GM19397 (cell line): ENCODE data around the gene NOTCH2.
"Not testable (repeated sequence)": the region's sequence is repeated elsewhere in the genome, so short reads cannot be mapped to it uniquely, and the experiment has no call there.

Source experiments
- ATAC-seq: cut with Tn5 transposase; IDR thresholded peaks from one replicate; pipeline ENCODE4 v1.9.1; 2021; ENCODE audit warnings: mild to moderate bottlenecking, moderate library complexity; ENCODE audit not compliant: unreplicated experiment

Gene NOTCH2

GRCh38 chr1:120069920-120070214 lies 405 bp upstream of the NOTCH2 start:
- ATAC-seq = not testable (repeated sequence)

- not testable (repeated sequence) for ATAC-seq
Measured at GRCh38 chr1:120068683-120069066, 787 bp downstream of the NOTCH2 start.

DNA sequence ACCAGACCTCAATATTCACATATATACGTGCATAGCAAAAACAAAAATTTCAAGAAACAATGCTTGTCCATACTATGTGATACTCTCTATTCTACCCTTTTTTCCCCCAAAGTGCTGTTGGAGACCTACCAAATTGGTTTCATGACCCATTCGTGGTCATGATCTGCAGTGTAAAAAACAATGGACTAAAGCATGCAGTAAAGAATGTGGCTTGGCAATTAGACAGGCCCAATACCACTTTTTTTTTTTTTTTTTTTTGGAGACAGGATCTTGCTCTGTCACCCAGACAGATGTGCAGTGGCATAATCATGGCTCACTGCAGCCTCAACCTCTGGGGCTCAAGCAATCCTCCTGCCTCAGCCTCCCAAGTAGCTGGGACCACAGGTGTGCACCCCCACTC lies 21.3 kb downstream of the NOTCH2 start:
- not testable (repeated sequence) for ATAC-seq

GRCh38 chr1:120041771-120042170 lies 27.7 kb downstream of the NOTCH2 start:
- not testable (repeated sequence) for ATAC-seq

- ATAC-seq = not testable (repeated sequence)
Measured at GRCh38 chr1:120032253-120032652, 37.2 kb downstream of the NOTCH2 start.

- not testable (repeated sequence) for ATAC-seq
Measured at GRCh38 chr1:120023791-120024190, 45.7 kb downstream of the NOTCH2 start.

DNA sequence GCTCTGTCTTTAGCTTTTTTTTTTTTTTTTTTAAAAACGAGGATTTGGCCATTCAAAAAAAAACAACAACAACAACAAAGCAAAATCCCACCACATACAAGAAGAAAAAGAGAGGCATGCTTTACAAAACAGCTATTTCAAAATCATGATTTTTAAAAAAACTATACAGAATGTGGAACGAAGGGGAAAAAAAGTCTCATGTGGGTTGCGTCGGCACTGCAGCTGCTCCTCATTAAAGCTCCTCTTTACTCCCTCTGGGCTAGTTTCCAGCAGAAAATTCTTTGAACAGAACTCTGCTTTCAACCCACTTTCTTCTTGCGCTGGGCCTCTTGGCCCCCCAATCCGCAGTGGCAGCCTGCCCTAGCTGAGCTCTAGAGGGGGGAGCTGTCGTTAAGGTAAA lies 54.5 kb downstream of the NOTCH2 start:
- not testable (repeated sequence) for ATAC-seq

DNA sequence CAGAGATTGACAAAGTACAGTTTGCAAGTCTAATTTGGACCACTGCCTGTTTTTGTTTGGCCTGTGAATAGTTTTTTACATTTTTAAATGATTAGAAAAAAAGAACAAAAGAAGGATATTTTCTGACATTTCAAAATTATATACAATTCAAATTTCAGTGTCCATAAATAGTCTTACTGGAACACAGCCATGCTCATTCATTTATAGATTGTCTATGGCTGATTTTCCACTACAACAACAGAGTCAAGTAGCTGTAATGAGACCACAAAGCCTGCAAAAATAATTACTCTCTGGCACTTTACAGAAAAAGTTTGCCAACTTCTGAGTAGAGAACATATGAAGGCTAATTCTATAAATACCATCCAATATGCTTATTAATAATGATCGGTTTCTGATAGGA lies 61.1 kb downstream of the NOTCH2 start:
- not testable (repeated sequence) for ATAC-seq

DNA sequence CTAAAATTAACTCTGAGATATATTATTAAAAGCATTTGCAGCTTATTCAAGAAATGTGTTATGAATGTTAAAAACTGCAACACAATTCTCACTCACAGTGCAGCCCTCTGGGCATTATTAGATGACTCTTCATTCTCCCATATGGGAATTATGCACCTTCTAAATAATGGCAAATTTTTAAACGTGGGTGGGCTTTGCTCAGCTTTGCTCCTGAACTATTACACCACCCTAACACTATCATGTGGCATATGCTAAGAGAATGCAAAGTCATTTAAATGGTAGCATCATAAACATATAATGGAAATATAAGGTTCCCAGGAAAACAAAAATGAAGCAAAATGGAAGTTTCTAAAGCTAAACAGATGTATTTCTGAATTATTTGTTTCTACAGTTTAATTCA lies 61.6 kb downstream of the NOTCH2 start:
- not testable (repeated sequence) for ATAC-seq

DNA sequence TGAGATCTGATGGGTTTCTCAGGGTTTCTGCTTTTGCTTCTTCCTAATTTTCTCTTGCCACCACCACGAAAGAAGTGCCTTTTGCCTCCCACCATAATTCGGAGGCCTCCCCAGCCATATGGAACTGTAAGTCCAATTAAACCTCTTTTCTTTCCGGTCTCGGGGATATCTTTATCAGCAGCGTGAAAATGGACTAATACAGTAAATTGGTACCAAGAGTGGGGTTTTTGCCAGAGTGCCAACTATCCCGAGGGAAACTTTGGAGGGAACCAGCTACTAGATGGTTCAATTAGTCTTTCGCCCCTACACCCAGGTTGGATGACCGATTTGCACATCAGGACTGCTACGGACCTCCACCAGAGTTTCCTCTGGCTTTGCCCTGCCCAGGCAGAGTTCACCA lies 68.4 kb downstream of the NOTCH2 start:
- ATAC-seq = not testable (repeated sequence)

DNA sequence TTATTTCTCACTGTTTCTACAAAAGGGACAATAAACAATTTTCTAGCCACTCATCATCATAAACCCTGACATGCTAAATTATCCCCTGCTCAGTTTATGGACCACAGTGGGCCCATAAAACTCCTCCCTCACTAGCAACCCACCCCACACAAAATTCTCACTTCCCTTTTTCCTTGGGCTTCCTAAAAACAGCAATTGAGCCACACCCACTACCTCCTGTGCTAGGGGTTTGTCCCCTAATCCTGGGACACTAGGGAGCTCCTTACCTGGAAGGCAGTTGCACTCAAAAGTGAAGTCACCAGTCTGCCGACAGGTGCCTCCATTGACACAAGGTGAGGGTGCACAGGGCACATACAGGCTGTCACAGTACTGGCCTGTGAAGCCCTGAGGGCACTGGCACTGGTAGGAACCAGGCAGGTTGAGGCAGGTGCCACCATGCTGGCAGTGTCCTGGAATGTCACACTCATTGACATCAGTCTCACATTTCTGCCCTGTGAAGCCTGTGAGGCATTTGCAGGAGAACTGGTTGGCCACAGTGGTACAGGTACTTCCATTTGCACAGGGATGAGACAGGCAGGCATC lies 72.6 kb downstream of the NOTCH2 start:
- not testable (repeated sequence) for ATAC-seq

DNA sequence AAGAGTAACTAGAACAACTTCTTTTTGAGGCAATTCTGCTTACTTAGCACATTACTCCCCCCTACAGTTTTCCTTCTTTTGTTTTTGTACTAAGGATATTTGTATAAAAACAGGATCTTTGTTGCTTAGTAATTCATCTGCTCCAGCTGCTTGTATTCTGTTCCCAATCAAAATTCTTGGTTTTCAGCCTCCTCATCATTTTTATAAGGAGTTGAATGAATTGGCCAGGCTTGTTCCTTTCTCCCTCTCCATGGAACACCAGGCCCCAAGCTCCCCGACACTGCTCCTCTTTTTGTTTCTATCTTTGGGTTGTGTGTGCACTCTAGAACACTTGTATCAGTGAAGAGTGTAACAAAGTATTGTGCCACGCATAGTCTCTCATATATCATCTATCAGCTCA lies 73.5 kb downstream of the NOTCH2 start:
- not testable (repeated sequence) for ATAC-seq

DNA sequence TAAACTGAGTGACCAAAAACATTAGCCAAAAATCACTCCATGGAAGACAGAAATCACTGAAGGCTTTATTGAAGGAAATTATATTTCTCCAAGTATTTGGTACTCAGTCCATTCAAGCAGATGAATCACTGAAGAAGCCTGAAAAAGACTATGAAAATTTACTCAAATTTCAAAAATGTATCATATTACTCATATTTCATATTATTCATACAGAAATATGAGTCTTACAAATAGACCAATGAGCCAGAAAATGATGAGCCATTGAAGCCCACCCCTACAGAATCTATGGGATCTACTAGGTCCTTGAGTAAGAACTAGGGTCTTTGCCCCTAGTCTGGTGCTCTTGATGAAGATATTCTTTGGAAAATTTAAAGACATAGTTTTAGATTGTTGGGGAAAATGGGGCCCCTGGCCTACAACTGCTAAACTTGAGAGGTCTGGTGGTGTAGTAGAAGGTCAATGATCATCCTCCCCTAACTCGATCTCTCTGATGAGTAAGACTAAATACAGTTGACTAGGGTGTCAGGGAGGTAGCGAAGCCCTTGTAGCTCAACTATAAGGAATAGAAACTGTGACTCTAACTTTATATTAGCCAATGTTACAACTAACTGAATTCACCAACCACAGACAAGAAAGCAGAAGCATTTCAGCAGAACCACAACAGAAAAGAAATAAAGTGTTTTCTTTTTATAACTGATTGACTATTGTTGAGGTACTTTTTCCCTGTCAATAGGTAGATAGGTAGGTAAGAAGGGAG lies 81.0 kb downstream of the NOTCH2 start:
- ATAC-seq = no peak

GRCh38 chr1:119987686-119988085 lies 81.8 kb downstream of the NOTCH2 start:
- ATAC-seq = no peak

DNA sequence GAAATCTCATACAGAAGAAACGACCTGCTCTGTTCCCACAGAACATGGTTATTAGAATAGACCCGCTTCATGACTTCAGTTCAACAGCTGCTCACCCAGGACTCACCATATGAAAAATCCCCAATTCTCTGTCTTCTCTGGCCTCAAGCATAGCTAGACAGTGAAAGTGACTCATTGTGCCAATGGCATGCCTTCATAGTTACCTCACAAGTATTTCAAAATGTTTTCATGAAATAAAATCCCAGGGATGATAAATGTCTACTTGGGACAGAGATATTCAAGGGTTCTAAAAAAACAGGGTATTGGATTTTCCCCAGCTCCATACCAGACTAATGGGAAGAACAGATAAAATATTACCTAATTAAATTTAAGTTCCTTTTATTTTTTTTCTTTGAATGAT lies 82.3 kb downstream of the NOTCH2 start:
- no peak for ATAC-seq

DNA sequence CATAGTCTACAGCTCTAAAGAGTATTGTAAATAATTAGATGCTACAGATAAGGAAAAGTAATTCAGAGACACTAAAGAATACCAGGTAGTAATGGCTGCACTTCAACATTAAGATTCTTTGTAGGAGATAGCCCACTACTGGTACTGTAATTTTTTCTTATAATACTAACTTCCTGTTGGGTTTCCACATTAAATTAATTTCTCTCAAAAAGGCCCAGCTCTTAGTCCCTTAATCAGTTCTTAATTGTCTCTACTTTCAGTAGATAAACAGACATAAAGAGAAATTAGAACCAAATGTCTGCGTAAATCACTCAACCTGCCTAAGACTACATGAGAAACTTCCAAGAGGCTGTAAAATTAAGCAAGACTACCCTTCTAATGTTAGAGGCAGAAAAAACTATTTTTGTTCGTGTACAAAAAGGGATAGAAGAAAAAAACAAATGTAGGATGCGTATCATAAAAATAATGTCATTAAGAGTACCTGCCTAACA lies 83.4 kb downstream of the NOTCH2 start:
- ATAC-seq = no peak

- no peak for ATAC-seq
Measured at GRCh38 chr1:119984771-119985170, 84.7 kb downstream of the NOTCH2 start.

GRCh38 chr1:119981986-119982815 lies 87.3 kb downstream of the NOTCH2 start:
- ATAC-seq = no peak

DNA sequence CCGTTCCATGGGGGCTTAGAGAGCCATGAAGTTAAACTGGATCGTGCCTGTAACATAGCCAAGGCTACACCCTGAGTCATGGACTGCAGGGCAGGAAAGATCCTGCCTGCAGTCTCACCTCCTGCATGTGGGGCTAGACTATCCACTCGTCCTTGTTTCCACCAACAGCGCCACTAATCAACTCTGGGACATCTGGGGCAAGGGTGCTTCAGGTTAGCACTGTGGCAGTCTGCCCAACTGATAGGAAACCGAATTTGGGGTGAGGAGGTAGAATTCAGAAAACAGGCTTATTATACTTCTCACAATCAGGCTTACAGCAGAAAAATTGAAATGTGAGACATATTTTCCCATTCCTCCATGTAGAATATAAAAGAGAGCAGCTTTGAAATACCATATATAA lies 88.0 kb downstream of the NOTCH2 start:
- ATAC-seq = no peak

DNA sequence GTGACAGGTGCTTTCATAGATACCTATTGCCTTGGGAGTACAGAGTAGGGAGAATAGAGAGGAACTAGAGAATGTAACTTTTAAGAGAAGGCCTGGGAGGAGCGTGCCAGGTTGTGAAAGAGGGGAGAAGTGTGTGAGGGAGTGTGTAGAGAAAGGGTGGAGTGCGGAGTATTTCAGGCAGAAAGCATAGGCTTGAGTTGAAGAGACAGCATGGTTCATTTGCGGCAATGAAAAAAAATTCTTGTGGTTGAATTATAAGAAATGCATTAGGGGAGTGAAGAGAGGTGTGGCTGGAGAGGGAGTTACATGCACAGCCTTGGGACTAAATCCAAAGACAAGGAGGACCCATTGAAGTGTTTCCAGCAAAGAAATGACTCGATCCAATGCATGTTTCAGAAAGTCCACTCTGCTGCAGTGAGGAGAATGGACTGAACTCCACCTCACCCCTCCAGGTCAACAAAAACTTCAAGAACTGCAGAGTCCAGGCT lies 91.4 kb downstream of the NOTCH2 start:
- ATAC-seq = no peak

DNA sequence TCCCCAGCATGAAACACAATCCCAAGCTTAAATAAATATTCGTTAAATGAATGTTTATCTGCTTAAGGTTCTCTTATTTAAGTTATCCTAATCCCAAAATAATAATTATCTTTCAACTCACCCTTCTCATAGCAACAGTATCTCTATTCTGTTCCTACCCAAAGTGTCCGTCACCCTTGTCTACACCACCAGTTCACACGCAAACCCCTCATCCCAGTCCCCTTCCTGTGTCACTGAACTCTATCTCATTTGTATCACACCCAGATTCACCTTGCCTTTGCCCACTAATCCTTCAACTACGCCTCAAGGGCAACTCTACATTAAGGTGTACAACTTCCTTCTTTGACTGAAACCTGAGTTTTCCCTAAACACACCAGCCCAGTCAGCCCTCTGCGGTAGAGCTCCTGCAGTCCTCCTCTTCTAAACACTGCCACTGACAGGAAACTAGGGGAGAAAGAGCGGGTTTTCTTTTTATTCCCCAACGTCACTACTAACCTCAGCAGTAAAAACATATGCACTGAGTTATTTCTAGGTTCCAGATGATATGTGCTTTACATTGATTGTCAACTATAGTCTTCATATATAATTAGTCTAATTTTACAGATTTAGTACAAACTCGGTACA lies 92.2 kb downstream of the NOTCH2 start:
- ATAC-seq = not testable (repeated sequence)
